ENCODE measurements around the gene TP53BP2.

Gene TP53BP2

DNA sequence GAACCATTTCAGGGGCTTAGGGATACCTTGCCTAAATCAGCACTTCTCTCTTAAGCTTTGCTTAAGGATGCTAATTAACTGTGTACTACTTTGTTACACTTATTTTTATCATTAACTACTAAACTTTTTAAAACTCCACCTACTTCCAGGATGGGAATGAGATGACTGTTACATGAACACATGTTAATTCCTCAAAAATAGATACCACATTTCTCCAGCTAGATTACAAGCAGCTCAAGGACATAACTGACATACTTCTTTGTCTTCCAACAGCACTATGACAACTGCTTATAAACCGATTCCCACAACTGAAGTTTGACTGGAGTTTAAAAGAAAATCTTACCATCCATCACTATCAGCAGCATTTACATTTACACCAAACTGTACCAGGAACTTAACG is 53.7 kb downstream of the TP53BP2 start:
- no peak for FAIRE-seq

DNA sequence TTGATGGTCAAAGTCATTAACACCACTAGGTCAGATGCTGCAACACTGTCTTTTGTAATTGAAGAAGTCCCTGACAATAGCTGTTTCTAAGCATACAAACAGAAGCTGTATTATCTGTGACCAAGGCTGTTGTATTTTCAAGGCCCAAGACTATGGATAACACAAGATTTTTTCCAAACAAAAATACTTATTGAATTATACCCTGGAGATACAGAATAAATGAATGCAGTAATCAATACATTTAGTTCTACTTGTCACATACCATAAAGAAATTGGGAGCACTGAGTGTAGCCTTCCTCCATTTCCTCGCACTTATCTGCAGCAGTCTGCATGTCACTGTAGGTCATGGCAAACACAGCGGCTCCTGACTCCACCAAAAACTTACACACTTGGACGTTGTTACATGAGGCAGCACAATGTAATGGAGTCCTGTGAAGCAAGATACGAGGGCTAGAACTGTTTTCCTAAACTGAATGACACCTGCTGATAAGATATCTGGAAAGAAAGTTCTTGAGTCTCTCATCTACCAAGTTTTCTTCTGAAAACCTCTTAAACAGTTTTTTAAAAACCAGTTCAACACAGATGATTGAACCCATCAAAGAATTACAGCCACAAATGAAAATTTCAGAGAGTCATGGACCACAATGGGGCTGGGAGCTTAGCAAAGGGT is 56.9 kb downstream of the TP53BP2 start:
- FAIRE-seq: no peak

DNA sequence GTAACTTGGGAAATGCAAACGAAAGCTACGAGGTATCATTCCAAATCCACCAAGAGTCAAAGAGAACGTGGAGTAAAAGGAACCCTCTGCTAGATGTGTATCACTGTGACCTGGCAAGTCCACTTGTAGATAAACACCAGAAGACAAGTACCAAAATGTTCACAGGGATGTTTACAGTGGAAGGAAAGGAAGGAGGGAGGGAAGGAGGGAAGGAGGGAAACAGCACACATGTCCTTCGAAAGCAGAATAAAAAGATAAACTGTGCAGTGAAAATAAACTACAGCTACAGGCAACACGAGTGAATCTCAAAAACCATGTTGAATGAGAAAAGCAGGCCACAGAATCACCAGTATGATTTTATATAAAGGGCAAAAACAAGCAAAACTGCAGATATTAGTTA is 59.9 kb downstream of the TP53BP2 start:
- no peak for FAIRE-seq

DNA sequence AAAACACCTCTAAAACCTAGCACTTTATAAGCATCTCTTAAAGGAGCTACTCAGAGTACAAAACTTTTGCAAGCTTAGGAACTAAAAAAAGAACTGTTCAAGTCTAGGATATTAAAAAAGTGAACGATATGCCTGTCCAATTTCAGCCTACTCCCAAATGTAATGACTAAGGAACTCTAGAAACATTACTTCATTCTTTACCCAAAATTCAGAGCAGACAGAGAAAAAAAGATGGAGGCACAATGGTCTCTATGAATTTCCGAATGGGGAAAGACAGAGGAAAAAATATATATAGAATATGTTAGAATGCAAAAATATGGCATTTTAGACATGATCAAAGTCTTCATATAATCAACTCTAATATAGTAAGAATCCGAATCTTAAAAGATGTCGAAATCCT is 61.2 kb downstream of the TP53BP2 start:
- FAIRE-seq: no peak

DNA sequence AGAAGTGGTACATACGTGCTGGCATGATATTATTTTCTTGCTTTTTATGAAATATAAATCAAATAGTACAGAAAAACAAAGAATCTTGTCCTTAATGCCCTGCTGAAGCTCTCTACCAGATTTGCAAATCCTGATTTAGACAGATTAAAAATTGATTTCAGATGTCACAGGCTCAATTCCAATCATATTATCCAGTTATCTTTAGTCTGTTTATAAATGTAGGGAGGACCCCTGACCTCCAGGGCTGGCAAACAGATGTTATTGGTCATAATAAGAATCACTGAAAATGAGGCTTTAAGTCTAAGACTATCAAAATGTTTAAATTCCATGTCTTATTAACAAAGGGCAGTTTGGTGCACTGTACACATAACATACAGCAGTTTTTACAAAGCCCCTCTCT is 62.1 kb downstream of the TP53BP2 start:
- FAIRE-seq: no peak

DNA sequence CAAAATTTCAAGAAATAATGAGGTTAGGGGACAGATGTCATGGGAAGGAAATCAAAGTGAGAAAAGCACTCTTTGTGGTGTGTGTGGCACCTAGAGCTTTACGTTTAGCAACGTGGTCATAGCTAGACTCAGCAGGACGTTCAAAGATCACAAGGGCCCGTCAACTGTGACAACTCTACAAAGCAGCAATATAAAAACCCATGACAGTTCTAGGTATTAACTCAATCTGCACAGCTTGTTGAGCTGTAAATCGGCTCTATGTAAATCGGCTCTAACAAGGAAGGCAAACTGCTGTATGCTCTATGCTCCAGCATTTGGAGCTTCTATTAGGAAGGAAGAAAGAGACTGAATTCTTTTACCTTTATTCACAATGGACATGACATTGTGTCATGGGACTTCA is 64.8 kb downstream of the TP53BP2 start:
- no peak for FAIRE-seq

DNA sequence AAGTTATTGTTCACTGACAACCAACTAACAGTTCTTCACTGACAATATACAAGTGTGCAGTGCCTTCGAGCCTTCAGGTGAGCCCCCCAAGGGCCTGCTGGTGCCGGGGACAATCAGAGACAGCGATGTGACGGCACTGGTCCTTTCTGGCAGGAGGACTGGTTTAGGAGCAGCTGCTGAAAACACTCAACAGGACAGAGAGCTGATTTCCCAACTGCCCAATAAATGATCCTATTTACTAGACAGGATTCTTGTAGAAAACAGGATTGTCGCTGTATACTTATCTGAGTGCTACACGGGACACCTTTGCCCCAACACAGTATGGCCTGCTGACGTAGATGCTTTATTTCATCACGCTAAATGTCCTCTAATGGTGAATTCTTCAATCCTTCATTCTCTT is 65.4 kb downstream of the TP53BP2 start:
- no peak for FAIRE-seq

DNA sequence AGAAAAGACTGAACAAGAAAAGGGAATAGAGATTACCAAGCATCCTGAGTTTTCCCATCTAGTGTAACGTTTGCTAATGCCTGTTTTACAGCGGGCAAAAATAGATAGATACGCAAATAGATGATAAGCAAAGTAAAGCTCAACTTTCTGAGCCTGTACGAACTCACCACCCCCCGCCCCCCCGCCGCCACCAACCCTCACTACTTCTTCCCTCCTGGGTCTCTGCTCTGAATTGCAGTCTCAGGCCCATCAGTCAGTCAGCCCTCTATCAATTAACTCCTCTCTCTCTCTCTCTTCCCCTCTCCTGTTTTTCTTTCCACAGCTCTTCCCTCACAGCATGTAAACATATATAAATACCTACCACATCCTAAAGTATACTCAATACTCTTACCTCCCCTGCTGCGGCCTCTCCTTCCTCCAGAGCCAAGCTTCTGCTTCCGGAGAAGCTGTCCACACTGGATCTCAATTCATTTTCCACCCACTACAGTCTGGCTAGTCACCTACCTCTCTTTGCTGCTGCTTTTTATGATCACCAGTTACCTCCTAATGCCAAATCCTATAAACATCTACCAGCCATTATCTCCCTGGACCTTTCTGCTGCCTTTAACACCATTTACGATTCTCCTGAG is 68.8 kb downstream of the TP53BP2 start:
- FAIRE-seq: no peak

DNA sequence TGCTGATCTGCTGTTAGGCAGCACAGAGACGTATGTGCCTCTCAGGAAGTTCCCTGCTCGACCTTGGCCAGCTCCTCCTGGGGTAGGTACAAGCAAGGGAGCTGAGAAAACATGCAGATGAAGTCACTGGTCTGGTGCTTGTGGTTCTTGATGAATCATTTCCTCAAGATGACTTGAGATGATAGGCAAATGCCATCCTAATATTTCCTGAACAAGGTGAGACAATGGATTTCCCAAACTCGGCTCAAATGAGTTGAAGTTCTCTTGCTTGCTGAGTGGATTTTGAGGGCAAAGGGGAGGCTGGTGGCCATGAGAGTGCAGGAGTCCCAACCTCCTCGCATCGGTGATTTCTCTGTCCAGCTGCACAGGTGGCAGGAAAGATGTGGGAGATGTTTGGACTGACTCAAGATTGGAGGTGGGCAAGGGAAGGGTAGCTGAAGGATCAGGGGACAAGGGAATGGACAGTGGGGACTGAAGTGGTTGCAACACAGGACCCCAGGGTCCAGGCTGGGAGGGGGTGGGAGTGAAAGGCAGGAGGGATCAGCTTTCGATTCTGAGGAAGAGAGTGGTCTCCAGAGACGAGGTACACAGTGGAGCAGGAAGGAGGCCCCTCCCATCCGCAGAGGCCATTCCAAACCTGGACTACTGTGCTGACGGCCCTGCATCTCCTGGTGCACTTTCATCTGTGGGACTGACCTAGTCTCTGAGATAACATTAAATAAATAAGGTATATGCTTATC is 69.5 kb downstream of the TP53BP2 start:
- FAIRE-seq: no peak

DNA sequence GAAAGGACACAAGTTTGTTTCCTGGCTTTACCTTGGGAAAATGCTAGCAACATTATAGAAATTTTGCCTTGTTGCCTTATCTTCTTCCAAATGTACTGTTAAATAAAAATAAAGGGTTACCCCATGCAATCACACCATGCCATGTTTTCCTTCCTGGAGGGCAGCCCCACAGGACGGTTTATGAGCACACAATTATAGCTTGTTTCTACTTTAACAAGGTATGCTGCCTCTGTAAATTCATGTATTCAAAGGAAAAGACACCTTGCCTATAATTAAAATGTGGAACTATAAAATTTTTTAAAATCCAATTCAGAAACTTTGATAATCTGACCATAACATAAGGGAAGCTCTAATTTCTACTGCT is 70.1 kb downstream of the TP53BP2 start:
- FAIRE-seq: no peak

DNA sequence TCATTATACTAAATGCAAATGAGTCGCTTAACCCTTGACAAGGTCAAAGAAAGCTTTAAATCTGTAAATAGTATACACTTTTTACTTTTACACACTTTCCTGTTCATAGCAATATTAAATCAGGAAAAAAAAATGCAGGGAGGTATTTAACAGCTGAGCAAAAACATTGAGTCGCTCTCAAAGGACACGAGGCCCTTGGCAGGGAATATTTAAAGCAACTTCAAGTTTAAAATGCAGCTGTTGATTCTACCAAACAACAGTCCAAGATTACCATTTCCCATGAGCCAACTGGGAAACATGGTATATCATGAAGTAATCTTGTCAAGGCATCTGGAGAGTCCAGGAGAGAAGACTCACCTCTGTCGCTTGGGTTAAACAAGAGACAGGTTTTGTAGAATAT is 70.7 kb downstream of the TP53BP2 start:
- no peak for FAIRE-seq

DNA sequence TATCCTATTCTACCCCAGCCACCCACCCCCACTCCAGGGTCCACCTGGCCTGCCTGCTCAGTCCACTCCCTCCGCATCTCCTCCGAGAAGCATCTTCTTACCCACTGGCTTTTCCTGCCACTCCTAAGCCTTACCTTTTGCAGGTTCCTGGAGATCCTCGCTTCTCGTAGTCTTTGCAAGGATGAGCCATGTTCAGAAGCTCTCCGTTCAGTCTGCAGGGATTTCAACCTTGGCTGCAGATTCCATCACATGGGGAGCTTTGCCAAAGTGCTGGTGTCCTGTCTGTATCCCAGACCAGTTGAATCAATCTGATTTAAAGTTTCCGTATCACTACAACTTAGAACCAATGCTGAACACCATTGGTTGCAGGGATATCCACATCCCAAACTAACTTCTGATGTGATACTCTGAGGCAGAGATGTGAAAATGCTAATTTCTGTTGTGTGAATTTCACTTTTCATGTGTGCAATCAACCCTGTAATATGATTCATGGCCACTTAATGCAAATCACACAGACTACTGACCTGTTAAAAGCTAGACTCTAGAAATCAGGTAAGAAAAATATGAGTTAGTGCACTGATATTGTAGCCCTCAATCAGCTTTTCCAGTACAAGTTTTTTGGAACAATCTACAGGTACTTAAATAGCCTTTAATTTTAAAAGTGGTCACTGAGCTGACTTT is 71.5 kb downstream of the TP53BP2 start:
- no peak for FAIRE-seq

DNA sequence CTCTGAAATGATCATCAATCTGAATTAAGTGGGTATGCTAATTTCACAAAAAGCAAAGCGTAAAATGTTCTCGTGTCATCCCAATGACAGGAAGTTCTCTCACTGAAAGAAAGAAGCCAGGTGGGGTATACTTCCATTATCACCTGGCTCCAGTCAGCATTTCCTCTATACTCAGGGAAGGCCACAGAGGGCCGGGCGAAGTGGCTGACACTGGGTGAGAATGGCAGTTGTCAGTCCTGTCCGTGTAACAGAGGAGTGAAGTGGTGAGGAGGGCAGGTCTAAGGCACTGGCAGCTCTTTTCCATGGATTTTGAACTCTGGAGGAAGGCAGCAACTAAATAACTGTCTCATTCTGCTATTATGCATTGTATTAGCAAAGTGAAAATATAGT is 73.0 kb downstream of the TP53BP2 start:
- FAIRE-seq: no peak

DNA sequence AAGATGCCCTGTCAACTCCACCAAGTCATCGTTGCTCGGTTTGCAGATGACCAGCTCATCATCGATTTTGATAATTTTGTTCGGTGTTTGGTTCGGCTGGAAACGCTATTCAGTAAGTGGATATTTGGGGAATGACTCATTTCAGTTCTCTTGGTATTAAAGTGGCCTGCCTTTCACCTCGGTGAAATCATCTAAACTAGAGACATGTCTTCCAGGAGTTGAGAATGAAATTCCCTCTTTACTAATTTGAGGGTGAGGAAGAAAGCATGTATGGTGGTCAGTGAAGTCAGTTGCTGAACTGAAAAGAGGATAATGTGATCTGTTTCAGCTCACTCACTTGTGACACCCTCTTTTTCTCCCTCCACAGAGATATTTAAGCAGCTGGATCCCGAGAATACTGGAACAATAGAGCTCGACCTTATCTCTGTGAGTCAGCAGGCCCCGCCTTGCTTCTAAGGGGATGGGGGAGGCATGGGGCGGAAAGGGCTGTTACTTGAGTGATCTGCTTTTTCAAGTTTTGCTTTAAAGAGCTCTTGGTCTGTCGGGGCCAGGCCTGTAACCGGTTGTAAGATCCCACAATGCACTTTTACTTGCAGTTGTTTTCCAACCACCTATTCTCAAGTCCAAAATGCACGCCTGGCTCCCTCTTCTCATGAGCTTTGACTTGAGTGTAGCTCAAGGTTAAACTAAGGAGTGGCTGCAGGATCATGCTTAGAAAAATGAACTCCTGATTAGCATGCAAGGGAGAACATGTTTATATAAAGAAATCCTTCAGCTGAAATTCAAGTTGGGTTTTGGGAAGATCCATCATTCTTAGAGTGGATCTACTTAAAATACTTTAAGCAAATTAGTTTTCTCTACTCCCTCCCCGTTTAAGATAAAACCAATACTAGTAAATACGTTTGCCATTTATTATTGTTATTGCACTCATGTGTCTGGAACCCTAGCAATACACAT is 73.7 kb downstream of the TP53BP2 start:
- FAIRE-seq: no peak

DNA sequence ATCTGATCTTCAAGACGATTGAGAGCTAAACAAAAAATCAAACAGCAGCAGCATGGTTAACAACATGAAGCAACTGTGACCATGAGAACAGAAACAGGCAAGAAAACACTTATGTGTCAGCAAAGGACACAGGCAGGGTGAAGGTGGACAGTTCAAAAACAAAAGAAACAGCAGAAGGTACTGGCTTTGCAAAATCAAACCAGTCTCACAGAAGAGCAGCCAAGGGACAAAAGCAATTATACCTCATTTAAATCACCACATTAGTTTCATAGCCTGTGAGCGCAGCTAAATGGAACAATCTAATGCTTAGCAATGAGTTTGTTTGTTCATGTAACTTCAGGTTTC is 74.3 kb downstream of the TP53BP2 start:
- FAIRE-seq: no peak

DNA sequence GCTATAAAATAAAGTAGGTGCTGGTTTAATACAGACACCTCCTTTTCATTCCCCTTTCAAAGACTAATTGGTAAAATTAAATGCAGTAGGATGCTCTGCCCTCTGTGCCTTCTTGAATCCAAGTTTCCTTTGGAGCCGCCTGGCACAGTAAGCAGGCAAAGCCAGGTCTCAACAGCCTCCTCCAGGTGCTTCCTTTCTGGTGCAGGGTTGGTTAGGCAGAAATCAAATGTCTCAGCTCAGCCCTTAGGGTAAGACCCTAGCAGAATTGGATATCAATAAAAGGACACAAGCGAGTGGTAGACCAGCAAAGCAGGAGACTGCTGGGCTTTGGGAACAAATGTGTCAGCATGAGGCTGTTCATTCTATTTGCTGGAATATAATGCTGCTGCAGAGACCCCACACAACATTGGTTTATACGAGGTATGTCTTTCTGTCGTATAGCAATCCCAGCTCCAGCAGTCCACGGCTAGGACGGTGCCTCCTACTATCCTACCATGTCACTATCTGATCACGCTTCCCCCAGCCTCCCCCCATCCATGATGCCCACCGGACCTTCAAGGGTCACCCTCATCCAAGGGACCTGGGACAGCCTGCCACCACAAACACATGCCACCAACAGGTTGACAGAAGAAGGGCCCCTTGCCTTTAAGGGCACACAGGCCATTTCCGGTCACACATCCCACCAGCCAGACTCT is 75.0 kb downstream of the TP53BP2 start:
- no peak for FAIRE-seq

DNA sequence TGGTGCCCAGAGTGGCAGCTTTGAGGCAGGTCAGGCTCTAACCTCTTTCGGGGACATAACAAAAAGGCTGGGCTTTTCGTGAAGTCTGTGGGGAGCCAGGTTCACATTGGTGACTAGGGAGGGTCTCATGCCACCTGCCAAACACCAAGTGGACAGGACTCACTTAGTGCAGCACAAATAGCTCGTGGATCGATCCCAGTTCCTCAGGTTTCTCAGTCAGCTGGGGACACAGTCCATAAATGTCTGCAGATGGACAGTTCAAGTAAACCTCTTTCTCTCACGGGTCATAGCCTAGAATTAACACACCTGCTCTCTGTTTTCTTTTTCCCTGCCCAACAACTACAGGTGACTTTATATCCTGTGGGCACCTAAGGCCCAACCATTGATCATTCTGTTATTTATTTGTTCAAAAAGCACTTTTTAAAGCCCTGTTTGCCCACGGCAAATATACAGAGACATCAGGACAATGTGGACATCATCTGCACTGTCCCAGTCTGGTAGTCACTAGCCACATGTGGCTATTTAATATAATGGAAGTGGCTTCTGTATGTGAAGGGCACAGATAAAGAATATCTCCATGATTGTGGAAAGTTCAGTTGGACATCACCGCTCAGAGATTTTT is 79.9 kb downstream of the TP53BP2 start:
- no peak for FAIRE-seq

DNA sequence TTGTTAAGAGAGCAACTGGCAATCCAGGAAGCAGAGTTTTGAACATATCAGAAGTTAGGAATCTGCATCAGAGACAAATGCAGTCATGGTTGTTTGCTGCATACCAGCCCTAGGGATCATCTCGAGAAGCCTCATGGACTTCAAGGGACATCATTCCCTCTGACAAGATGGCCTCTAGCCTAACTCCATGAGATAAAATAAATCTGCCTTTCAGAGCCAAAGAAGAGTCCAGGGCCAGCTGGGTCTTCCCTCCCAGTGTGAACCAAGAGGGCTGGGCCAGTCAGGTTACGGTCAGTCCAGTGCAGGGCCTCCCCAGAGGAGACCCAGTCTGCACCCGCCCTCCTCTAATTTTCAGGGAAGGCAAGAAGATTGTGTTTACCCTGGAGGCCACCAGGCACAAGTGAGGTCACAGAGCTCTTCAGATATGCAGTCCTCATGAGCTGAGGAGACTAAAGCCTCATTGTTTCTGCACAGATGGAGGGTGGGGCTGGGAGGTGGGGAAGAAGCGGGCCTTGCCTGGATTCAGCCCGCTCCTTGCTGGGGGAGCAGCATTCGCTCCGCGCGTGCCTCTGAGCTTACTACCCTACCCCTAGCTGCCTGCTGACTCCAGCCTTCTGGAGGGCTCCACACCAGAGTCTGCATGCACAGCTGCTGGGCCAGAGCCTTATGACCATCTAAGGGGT is 80.6 kb downstream of the TP53BP2 start:
- FAIRE-seq: no peak

DNA sequence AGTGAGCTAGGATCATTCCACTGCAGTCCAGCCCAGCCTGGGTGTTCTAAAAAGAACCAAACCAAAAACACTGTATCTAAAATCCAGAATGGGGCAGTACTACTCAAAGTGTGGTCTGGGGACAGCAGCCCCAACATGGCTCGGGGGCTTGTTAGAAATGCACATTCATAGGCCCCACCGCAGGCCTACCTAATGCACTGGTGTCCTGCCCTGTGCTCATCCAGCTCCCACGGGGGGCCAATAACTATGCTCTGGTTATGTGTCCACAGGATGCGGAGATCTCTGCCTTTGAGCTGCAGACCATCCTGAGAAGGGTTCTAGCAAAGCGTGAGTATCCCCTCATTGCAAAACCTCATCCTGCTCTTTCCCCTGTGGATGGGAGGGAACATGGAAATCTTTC is 81.9 kb downstream of the TP53BP2 start:
- FAIRE-seq: no peak

DNA sequence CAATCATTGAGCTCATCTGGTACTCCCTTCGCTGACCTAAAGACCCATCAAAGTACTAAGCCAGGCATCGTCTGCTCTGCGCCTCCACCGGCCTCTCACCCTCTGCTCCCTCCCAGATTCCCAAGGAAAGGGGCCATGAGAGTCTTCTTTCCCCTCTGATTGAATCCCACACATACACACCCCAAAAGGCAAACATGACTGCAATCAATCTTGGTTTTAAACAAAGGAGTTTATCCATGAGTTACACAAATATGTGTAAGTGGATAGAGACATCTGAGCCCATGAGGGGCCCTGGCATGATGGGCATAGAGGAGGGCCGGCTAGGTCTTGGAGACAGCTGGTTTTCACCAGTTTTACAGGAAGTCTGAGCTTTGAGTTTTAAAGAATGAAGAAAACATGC is 82.5 kb downstream of the TP53BP2 start:
- no peak for FAIRE-seq

DNA sequence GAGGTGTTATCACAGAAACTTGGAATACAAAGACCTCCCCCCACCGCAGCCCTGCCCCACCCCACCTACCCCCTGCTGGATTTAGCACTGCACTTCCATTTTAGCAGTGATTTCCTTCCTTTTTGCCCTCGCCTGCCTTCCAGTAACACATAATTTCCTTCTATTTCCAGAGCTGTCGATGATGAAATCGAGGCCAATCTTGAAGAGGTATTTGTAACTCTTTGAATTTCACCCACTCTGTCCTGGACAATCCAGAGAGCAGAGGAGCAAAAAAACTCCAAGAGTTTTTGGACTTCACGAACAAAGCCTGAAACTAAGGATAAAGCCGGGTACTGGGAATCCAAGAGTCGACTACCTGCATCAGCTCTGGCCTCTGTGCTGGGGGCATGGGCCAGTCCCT is 84.3 kb downstream of the TP53BP2 start:
- no peak for FAIRE-seq
